CD4-positive, CD25-positive, alpha-beta regulatory T cell (primary cell): ENCODE data around the gene DLG2. TPM values are rescaled to one million over a fixed set of nuclear protein-coding genes. Genes with fewer than 3 reads are reported as not detected.
A peak's percentile ranks its signal among the peaks of the same experiment; 100 is the strongest.
"Not testable (repeated sequence)": the region's sequence is repeated elsewhere in the genome, so short reads cannot be mapped to it uniquely, and the experiment has no call there.

ENCODE experiments used
- ATAC-seq, 2 donors: fragments of 150-1000 bp; cut with Tn5 transposase; one replicate each; pipeline ENCODE4 v1.10.0; 2021; ENCODE audit warnings: low read depth in 2 of 2, moderate number of reproducible peaks in 2 of 2, moderate library complexity in 1 of 2
- DNase-seq, 3 donors: peaks; one replicate each; pipeline versions ENCODE4 v3.0.0 to v3.0.0-alpha.2; 2012 to 2022; ENCODE audit warnings: mixed read lengths in 1 of 3
- H3K27ac ChIP-seq: one replicate; pipeline ENCODE4 v1.7.0; 2013; ENCODE audit warnings: mild to moderate bottlenecking, low read length; ENCODE audit not compliant: insufficient read depth, poor library complexity, severe bottlenecking
- H3K27me3 ChIP-seq: one replicate; pipeline ENCODE4 v1.7.0; 2013; ENCODE audit warnings: low read length; ENCODE audit not compliant: control insufficient read depth, insufficient read depth
- H3K36me3 ChIP-seq: one replicate; pipeline ENCODE4 v1.7.0; 2013; ENCODE audit warnings: mild to moderate bottlenecking, low read length, moderate library complexity; ENCODE audit not compliant: control insufficient read depth, insufficient read depth
- H3K4me1 ChIP-seq: 2 replicates; pipeline ENCODE4 v1.7.0; 2013; ENCODE audit warnings: mild to moderate bottlenecking, low read length; ENCODE audit not compliant: insufficient read depth, control insufficient read depth, poor library complexity, severe bottlenecking
- H3K4me3 ChIP-seq: one replicate; pipeline ENCODE4 v1.7.0; 2013; ENCODE audit warnings: low read depth, mild to moderate bottlenecking, low read length, moderate library complexity
- H3K9me3 ChIP-seq, 2 experiments: 1 replicate in 1 of 2; 2 replicates in 1 of 2; pipeline ENCODE4 v1.7.0; 2013; ENCODE audit warnings: low read length in 2 of 2, mild to moderate bottlenecking in 1 of 2, moderate library complexity in 1 of 2; ENCODE audit not compliant: control insufficient read depth in 2 of 2
- H3K27ac Mint-ChIP-seq, 3 donors: one replicate each; pipeline ENCODE4 v1.8.0; 2020 to 2022; ENCODE audit warnings: mild to moderate bottlenecking in 3 of 3, mixed read lengths in 3 of 3, moderate library complexity in 2 of 3
- H3K27me3 Mint-ChIP-seq: one replicate; pipeline ENCODE4 v1.8.0; 2022; ENCODE audit warnings: mild to moderate bottlenecking, mixed read lengths
- H3K36me3 Mint-ChIP-seq: one replicate; pipeline ENCODE4 v1.8.0; 2020; ENCODE audit warnings: mixed read lengths
- H3K4me1 Mint-ChIP-seq, 4 donors: one replicate each; pipeline ENCODE4 v1.8.0; 2020 to 2022; ENCODE audit warnings: mixed read lengths in 4 of 4, mild to moderate bottlenecking in 1 of 4
- H3K4me3 Mint-ChIP-seq, 4 donors: one replicate each; pipeline ENCODE4 v1.8.0; 2020 to 2022; ENCODE audit warnings: mild to moderate bottlenecking in 4 of 4, mixed read lengths in 4 of 4, moderate library complexity in 3 of 4
- H3K9me3 Mint-ChIP-seq, 7 donors: one replicate each; pipeline ENCODE4 v1.8.0; 2020 to 2022; ENCODE audit warnings: mixed read lengths in 7 of 7, mild to moderate bottlenecking in 3 of 7, moderate library complexity in 2 of 7
- polyA plus RNA-seq, 4 donors: library from polyadenylated mRNA; unstranded; fragments of 300-500 nt; fragmentation: Illumina TruSeq; gene quantifications; one replicate each; pipeline ENCODE4 v1.2.3, GENCODE V29; 2021
- total RNA-seq: library from RNA; stranded (reverse); gene quantifications from one replicate; pipeline ENCODE4 v1.2.3, GENCODE V29; 2022

Gene DLG2
- total and polyA plus RNA-seq, 5 donors from 2014 or later = 0.26 to 2.0 (median 0.94) TPM

GRCh38 chr11:85431319-85431718 lies 195.8 kb downstream of the DLG2 start:
- Histone ChIP-seq H3K27me3 (no peaks in the 10 kb centered on the region), H3K27ac (no peak overlapping the region), H3K4me3 (no peak overlapping the region), H3K36me3 (no peaks in the 10 kb centered on the region), H3K4me1 (no peaks in the 10 kb centered on the region), H3K9me3 (peaks cover 2 to 6% of the 10 kb centered on the region in 2 experiments)
- peaks cover 0 to 70% (median 18%) of the 10 kb centered on the region in 7 donors for H3K9me3 Mint-ChIP-seq
- DNase-seq (no peak), ATAC-seq (no peak)
- H3K4me3 Mint-ChIP-seq = no peak overlapping the region
- no peaks in the 10 kb centered on the region for H3K4me1 Mint-ChIP-seq
- no peaks in the 10 kb centered on the region for H3K27me3 Mint-ChIP-seq
- no peak overlapping the region for H3K27ac Mint-ChIP-seq
- H3K36me3 Mint-ChIP-seq = no peaks in the 10 kb centered on the region

GRCh38 chr11:85423794-85424193 lies 203.3 kb downstream of the DLG2 start:
- no peaks in the 10 kb centered on the region for H3K4me1 ChIP-seq
- ATAC-seq = no peak
- no peak for DNase-seq
- H3K9me3 ChIP-seq = peaks cover 2 to 28% of the 10 kb centered on the region in 2 experiments
- Mint-ChIP-seq H3K4me1 (no peaks in the 10 kb centered on the region), H3K36me3 (no peaks in the 10 kb centered on the region), H3K27ac (no peak overlapping the region), H3K27me3 (no peaks in the 10 kb centered on the region), H3K4me3 (no peak overlapping the region), H3K9me3 (peaks cover 2 to 72% (median 18%) of the 10 kb centered on the region in 7 donors)
- no peaks in the 10 kb centered on the region for H3K36me3 ChIP-seq
- no peaks in the 10 kb centered on the region for H3K27me3 ChIP-seq
- no peak overlapping the region for H3K4me3 ChIP-seq
- no peak overlapping the region for H3K27ac ChIP-seq

GRCh38 chr11:85423316-85423715 lies 203.8 kb downstream of the DLG2 start:
- no peak for DNase-seq
- Histone ChIP-seq H3K27me3 (no peaks in the 10 kb centered on the region), H3K36me3 (no peaks in the 10 kb centered on the region), H3K9me3 (peaks cover 2 to 28% of the 10 kb centered on the region in 2 experiments), H3K4me3 (no peak overlapping the region), H3K4me1 (no peaks in the 10 kb centered on the region), H3K27ac (no peak overlapping the region)
- no peaks in the 10 kb centered on the region for H3K36me3 Mint-ChIP-seq
- no peak for ATAC-seq
- peaks cover 0 to 72% (median 18%) of the 10 kb centered on the region in 7 donors for H3K9me3 Mint-ChIP-seq
- no peak overlapping the region for H3K4me3 Mint-ChIP-seq
- no peak overlapping the region for H3K27ac Mint-ChIP-seq
- H3K27me3 Mint-ChIP-seq = no peaks in the 10 kb centered on the region
- H3K4me1 Mint-ChIP-seq = no peaks in the 10 kb centered on the region

GRCh38 chr11:85414175-85414574 lies 213.0 kb downstream of the DLG2 start:
- Mint-ChIP-seq H3K27ac (no peak overlapping the region), H3K36me3 (no peaks in the 10 kb centered on the region), H3K4me1 (no peaks in the 10 kb centered on the region), H3K4me3 (no peak overlapping the region), H3K9me3 (peaks cover 10 to 66% (median 23%) of the 10 kb centered on the region in 7 donors), H3K27me3 (no peaks in the 10 kb centered on the region)
- no peak overlapping the region for H3K27ac ChIP-seq
- H3K4me1 ChIP-seq = no peaks in the 10 kb centered on the region
- H3K9me3 ChIP-seq = peaks cover 0 to 6% of the 10 kb centered on the region in 2 experiments
- DNase-seq = no peak
- no peaks in the 10 kb centered on the region for H3K36me3 ChIP-seq
- no peaks in the 10 kb centered on the region for H3K27me3 ChIP-seq
- no peak for ATAC-seq
- no peak overlapping the region for H3K4me3 ChIP-seq

- Mint-ChIP-seq H3K4me1 (no peaks in the 10 kb centered on the region), H3K36me3 (no peaks in the 10 kb centered on the region), H3K27ac (no peak overlapping the region), H3K27me3 (no peaks in the 10 kb centered on the region), H3K9me3 (peaks cover 8 to 49% (median 11%) of the 10 kb centered on the region in 7 donors), H3K4me3 (no peak overlapping the region)
- Histone ChIP-seq H3K27ac (no peak overlapping the region), H3K4me3 (no peak overlapping the region), H3K9me3 (peaks cover 0 to 6% of the 10 kb centered on the region in 2 experiments), H3K36me3 (no peaks in the 10 kb centered on the region), H3K4me1 (no peaks in the 10 kb centered on the region), H3K27me3 (no peaks in the 10 kb centered on the region)
- no peak for DNase-seq
- no peak for ATAC-seq
Measured at GRCh38 chr11:85407648-85408047, 219.5 kb downstream of the DLG2 start.

- Mint-ChIP-seq H3K27me3 (no peaks in the 10 kb centered on the region), H3K4me1 (no peaks in the 10 kb centered on the region), H3K4me3 (no peak overlapping the region), H3K9me3 (peaks cover 8 to 46% (median 14%) of the 10 kb centered on the region in 7 donors), H3K27ac (no peak overlapping the region), H3K36me3 (no peaks in the 10 kb centered on the region)
- Histone ChIP-seq H3K9me3 (peaks cover 0 to 6% of the 10 kb centered on the region in 2 experiments), H3K27ac (no peak overlapping the region), H3K4me3 (no peak overlapping the region), H3K36me3 (no peaks in the 10 kb centered on the region), H3K4me1 (no peaks in the 10 kb centered on the region), H3K27me3 (no peaks in the 10 kb centered on the region)
- ATAC-seq (no peak), DNase-seq (no peak)
Measured at GRCh38 chr11:85406841-85407240, 220.3 kb downstream of the DLG2 start.

- Mint-ChIP-seq H3K9me3 (peaks cover 8 to 49% (median 14%) of the 10 kb centered on the region in 7 donors), H3K36me3 (no peaks in the 10 kb centered on the region)
Measured at GRCh38 chr11:85406316-85406715, 220.8 kb downstream of the DLG2 start.

GRCh38 chr11:85395515-85396055 lies 231.6 kb downstream of the DLG2 start:
- not testable (repeated sequence) for H3K27me3 Mint-ChIP-seq, H3K4me1 Mint-ChIP-seq, DNase-seq, H3K27ac ChIP-seq, H3K27me3 ChIP-seq, H3K9me3 ChIP-seq, H3K4me1 ChIP-seq, H3K36me3 ChIP-seq, H3K36me3 Mint-ChIP-seq, ATAC-seq, H3K4me3 ChIP-seq, H3K4me3 Mint-ChIP-seq
- Mint-ChIP-seq H3K27ac (peak overlapping the region in 1 of 3 donors; percentile 21), H3K9me3 (peaks cover 5 to 47% (median 18%) of the 10 kb centered on the region in 7 donors)

More at GRCh38 chr11:85406316-85406715, 220.8 kb downstream of the DLG2 start:
- DNase-seq = no peak
- Mint-ChIP-seq H3K27ac (no peak overlapping the region), H3K4me1 (no peaks in the 10 kb centered on the region), H3K27me3 (no peaks in the 10 kb centered on the region), H3K4me3 (no peak overlapping the region)
- H3K4me3 ChIP-seq = no peak overlapping the region
- H3K36me3 ChIP-seq = no peaks in the 10 kb centered on the region
- H3K27me3 ChIP-seq = no peaks in the 10 kb centered on the region
- peaks cover 0 to 6% of the 10 kb centered on the region in 2 experiments for H3K9me3 ChIP-seq
- no peak overlapping the region for H3K27ac ChIP-seq
- no peaks in the 10 kb centered on the region for H3K4me1 ChIP-seq
- no peak for ATAC-seq
